Fibroblast of lung (primary cell): ENCODE data around the gene FBLN1.

Experiments used
- EZH2 ChIP-seq: IDR thresholded peaks from 2 replicates; pipeline ENCODE4 v1.5.1; 2012; ENCODE audit warnings: low read length, control low read depth, mild to moderate bottlenecking; ENCODE audit errors: missing control alignments
- TF ChIP-seq, protein P1 (sequence below), 2 donors: IDR thresholded peaks in 1 of 2; conservative IDR thresholded peaks in 1 of 2; 1 replicate in 1 of 2; 2 replicates in 1 of 2; pipeline ENCODE4 v1.5.1; 2011 to 2012; ENCODE audit warnings: low read length in 2 of 2, control low read depth in 1 of 2, inconsistent platforms in 1 of 2, low read depth in 1 of 2, mild to moderate bottlenecking in 1 of 2

DNA sequence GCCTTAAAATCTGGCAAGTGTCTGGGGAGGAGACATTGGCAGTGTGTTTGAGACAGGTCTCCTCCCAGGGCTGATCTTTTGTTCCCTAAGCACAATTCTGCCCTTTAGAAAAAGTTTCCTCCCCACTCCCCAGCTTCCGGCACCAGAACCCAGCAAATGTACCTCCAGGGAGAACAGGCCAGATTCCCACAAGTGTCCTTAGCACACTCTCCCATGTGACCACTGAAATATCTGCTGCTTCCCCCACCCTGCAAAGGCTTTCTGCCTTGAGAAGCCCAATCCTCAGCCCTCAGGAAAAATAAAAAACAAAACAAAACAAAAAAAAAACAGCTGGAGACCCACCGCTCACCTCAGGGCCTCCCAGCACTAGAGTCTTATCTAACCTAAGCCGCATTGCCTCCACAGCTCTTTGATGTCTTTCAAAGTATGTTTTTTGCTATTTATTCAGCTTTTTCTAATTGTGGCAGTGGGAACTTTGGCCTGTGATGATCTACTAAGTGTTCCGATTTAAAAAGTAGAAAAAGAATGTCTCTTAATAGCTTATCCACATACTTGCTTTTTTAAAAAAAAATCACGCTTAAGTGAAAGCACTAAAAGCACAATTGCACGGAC, 29.0 kb upstream of the FBLN1 start:
- TF ChIP-seq, protein P1, sequence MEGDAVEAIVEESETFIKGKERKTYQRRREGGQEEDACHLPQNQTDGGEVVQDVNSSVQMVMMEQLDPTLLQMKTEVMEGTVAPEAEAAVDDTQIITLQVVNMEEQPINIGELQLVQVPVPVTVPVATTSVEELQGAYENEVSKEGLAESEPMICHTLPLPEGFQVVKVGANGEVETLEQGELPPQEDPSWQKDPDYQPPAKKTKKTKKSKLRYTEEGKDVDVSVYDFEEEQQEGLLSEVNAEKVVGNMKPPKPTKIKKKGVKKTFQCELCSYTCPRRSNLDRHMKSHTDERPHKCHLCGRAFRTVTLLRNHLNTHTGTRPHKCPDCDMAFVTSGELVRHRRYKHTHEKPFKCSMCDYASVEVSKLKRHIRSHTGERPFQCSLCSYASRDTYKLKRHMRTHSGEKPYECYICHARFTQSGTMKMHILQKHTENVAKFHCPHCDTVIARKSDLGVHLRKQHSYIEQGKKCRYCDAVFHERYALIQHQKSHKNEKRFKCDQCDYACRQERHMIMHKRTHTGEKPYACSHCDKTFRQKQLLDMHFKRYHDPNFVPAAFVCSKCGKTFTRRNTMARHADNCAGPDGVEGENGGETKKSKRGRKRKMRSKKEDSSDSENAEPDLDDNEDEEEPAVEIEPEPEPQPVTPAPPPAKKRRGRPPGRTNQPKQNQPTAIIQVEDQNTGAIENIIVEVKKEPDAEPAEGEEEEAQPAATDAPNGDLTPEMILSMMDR (conservative IDR thresholded peaks at IDR 0.05 in 1 of 2, IDR thresholded peaks at IDR 0.05 in 1 of 2; ENCODE audit: low read depth in 1 of 2, low read length in 2 of 2): no peak
- TF ChIP-seq EZH2: no peak
